COLO668 (cell line): Measurements from ENCODE around the gene PGF.

Experiments used
- DNase-seq: peaks from one replicate; lab custom pipeline; 2025; ENCODE audit not compliant: unreplicated experiment; lab: John Stamatoyannopoulos, UW

The PGF gene

DNA sequence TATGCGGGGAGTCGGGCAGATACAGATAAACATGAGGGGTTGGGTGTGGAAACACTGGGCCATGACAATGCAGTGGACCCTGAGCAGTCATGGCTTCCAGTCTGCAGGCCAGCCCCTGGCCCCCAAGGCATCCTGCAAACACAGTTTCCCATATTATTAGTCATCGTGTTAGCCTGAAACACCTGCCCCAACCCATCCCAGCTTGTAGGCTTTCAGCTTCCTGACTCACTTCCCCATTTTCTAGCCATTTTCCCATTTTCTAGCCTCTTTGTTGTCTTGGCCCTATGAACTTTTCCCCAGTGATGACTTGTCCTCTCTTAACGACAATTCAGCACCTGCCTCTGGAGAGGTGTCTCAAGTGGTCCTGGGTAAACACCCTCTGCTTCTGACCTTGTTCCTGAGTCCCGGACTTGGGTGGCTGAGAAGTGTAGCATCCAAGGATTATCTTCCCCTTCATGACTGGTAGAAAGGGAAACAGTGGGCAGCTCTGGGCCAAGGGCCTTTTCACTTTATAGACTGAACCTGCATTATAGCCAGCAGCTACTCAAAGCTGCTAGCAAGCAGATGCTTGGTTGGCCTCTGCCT lies 4.3 kb upstream of the PGF start:
- no peak for DNase-seq

DNA sequence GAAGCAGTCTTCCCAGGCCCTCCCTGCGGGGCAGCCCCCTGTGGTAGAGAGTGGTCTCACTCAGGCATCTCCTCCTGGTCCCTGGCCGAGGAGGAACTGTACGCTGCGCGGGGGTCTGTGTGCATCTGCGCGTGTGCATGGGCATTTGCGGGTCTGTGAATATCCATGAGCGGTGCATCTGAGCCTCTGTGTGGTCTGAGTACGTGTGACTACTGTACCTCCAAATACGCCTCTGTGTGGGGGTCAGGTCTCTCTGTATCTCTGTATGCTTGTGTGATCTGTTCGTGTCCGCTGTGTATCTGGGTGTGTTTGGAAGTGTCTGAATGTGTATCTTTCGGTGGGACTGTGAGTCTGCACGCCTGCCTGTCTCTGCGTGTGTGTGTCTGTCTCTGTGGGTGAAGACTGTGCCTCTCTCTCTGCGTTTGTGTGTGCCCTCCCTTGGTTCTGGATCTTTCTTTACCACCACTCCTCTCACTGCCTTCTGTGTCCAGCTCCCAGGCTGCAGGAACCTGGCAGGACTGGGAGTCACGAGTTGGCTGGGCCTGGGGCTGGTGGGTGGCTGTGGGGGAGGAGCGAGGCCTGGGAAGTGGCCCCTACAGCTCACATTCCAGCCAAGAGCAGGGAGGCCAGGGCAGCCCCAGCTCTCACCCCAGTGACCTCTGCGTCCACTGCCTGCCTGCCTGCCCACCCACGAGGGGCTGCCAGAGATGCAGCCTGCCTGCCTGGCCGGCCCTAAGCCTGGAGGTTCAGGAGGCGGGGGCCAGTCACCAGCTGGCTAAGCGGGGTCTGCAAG lies 1.1 kb upstream of the PGF start:
- no peak for DNase-seq

DNA sequence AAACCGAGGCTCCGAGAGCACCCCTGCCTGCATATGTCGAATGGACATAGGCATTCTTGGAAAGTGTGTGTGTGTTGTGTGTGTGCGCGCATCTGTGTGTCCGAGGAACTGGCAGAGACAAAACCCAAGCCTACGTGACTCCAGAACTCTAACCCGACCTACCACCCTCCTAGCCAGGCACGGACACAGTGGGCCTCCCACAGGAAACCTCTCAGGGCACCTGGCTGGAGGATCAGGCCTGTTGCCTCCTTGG lies 556 bp upstream of the PGF start:
- no peak for DNase-seq

DNA sequence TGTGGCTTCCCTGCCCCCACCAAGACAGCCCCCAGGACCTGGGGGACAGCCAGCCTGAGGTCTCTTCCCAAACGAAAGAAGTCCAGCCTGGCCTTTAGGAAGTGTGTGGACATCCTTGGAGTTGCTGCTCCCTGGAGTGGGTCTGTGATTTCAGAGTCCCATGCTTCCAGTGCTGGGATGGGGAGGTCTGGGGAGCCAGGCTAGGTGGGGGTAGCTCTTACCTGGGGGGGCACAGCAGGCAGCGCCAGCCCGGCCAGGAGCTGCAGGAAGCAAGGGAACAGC lies 509 bp downstream of the PGF start:
- no peak for DNase-seq

DNA sequence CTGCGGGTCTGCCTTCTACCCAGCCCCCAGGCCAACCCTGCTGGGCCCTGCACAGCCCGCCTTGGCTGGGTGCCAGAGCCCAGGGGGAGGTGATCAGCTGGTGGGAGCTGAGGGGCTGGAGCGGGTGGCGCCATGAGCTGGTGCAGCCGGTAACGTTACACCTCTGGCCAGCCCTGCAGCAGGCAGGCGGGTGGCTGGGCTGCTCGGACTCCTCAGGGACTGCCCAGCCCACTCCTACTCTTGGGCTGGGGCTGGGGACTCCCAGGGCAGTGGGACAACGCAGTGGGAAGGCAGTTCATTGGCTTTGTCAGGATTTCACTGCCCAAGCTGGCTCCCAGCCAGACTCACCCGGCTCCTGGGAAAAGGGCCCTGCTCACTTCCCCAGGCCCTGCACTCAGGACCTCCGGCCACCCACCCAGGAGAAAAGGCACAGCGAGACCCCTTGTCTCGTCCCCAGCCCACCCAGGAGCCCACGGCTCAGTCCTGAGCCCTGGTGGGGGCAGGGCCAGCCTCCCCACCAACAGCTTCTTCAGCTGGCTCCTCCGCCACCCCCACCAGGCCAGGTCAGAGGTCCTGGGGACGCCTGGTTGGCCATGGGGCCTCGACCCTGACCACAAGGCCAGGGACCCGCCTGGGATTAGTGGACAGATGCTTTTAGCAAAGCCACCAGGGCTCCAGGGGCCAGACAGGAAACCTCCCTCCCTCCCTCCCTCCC lies 1.0 kb downstream of the PGF start:
- peak; percentile 71 for DNase-seq

DNA sequence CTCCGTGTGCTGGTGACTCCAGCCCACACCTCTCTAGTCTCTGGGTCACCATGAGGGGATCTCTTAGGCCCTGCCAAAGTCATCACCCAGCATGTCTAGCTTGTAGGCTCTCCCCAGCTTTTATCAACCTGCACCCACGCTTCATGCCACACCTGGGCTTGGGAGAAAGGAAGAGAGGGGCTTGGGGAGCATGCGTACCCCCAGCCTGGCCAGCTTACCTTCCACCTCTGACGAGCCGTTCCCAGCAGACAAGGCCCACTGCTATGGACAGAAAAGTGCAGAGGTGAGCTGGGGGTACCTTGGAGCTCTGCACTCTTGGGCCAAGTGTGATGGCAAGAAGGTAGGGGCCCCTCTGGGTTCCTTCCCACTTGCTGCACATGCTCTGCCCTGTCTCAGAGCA lies 1.7 kb downstream of the PGF start:
- no peak for DNase-seq

DNA sequence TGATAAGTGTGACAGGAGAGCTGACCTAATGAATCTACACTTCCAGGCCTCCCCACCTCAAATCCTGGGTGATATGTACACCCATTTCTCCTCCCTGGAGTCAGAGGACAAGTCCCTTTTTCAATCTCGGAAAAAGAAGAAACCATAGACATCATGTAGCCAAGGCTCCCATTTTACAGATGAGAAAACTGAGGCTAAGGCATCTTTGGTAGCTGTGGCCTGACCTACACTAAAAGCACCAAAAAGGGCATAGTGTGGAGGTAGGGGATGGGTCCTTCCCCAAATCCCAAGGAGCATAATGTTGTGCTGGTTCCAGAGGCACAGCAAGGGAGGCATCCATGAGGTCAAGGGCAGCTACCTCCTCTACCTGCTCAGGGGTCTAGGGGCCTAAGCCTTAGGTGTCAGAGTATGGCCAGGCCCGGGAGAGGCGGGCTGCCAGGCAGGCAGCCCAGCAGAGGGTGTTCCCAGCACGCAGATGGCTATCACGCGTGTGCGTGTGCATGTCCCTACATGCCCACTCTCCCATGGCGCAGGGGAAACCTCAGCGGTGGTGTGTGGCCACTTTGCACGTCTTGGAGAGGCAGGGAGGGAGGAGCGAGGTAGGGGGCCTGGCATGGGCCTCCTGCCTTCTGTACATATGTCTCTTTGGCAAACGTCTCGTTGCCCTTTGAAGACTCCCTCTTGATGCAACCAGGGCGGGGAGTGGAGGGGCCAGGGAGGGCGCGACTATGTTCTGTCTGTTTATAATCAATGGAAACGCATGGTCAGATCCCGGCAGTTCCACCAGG lies 2.5 kb downstream of the PGF start:
- peak; percentile 25 for DNase-seq

DNA sequence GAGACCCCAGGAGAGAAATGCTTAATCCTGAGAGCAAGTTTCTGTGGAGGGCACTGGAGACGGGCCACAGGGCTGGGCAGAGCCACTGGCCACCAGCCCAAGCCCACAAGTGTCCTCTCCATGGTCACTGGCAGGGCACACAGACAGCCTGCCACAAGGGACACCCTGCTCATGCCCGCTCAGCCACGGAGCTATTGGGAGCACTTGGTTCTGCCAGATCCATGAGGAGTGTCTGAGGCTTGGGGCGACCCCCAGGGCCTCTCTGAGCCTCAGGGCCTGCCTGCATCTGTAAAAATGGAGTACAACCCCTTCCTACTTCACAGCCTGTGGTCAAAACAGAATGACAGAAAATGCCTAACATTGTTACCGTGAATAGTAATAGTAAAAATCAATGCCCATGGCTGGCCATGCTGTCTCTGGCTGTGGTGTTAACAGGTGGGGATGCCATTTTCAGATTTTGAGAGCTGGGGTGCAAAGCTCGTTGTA lies 3.2 kb downstream of the PGF start:
- DNase-seq, result no peak

DNA sequence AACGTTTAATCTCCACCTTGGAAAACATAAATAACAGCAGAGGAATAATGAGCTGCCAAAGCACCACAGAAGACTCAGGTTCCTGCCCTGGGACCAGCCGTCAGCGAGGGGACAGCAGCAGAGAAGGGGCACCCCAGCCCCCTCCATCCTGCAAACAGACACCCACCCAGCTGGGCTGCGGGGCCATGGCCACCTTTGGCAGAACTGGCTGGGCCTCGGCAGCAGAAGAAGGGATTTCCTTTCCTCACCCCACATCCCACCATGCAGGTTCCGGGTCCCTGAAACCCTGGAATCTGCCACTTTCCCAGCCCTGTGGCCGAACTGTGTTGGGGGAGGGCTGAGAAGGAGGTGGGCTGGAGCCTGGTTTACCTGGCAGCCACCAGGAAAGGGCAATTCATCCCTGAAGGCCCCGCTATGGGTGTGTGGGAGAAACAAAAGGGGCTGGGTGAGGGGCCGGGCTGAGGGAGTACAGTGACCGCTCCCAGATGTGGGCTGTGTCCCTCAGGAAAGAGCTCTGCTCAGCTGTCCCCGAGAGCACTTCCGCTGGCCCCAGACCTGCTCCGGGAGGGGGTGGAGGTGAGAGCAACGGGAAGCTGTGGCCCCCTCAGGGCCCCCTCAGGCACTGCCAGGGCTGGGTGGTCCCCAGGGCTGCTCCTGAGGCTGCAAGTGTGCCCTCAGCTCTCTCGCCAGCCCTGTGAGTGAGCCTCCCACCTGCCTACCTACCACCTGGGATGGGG lies 3.8 kb downstream of the PGF start:
- DNase-seq, result no peak

DNA sequence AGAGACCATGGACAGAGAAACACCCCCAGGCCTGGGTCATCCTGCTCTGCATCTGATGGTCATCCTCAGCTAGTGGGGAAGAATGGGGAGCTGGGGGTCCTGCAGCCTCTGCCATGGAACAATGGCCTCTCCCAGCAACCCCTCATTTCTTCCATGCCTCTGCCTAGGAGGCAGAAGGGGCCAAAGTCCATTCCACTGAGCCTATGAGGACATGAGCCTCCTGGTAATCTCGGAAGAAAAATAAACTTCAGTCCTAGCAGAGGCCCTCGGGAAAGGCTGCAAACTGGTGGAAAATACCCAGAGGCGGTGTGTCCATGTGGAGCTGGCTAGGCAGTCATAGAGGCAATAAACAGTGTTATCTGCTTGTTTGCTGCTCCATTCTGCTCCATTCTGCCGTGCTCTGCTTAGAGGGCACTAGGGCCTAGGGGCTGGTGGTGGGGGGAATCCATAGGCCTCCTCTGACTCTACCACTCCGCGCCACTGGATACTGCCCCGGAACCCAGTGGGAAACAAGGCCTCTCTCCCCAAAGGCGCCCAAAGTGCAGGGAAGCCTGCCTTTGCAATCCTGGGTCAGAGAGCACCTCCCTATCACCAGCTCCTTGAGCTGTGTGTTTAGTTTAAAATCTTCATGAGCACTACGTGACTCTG lies 4.5 kb downstream of the PGF start:
- DNase-seq, result no peak

DNA sequence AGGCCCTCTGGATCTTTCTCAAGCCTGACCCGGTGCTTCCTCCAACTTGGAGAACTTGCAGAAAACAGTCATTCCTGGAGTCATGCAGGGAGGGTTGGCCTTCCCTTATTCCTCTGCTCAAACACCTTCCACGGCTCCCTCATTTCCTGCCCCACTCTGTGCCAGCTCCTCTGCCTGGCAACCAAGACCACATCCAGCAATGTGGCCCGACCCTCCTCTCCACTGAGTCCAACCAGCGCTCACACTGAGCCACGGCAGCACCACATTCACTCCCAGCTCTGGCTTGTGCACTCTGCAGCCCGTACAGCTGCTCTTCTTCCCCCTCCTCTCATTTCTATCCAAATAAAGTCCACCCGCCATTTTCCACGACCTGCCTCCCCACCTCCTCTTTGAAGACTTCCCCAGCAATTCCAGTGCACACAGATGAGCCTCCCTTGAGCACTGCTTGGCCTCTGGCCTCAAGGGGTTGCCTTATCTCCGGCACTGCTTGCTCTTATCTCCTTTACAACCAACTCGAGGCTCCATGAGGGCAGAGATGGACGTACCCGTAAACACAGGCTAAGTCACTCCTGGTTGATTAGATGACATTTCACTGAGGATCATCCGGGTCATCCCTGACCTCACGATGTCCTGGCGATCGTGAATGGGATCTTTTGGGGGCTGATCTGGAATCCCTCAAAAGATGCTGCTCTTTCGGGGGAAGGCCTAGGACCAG lies 5.4 kb downstream of the PGF start:
- no peak for DNase-seq

DNA sequence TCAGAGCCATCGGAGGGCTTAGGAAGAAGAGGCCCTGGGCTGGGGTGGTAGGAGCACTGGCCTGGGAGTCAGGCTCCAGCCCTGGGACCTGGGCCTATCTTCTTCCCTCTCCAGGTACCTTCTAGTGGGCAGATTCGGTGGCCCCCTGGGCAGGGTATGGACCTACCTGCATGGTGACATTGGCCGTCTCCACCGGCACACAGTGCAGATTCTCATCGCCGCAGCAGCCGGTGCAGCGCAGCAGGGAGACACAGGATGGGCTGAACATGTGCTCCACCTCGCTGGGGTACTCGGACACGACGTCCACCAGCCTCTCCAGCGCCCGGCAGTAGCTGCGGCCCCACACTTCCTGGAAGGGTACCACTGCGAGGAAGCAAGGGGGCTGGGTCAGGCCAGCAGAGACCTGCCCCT lies 6.2 kb downstream of the PGF start:
- DNase-seq, result no peak

DNA sequence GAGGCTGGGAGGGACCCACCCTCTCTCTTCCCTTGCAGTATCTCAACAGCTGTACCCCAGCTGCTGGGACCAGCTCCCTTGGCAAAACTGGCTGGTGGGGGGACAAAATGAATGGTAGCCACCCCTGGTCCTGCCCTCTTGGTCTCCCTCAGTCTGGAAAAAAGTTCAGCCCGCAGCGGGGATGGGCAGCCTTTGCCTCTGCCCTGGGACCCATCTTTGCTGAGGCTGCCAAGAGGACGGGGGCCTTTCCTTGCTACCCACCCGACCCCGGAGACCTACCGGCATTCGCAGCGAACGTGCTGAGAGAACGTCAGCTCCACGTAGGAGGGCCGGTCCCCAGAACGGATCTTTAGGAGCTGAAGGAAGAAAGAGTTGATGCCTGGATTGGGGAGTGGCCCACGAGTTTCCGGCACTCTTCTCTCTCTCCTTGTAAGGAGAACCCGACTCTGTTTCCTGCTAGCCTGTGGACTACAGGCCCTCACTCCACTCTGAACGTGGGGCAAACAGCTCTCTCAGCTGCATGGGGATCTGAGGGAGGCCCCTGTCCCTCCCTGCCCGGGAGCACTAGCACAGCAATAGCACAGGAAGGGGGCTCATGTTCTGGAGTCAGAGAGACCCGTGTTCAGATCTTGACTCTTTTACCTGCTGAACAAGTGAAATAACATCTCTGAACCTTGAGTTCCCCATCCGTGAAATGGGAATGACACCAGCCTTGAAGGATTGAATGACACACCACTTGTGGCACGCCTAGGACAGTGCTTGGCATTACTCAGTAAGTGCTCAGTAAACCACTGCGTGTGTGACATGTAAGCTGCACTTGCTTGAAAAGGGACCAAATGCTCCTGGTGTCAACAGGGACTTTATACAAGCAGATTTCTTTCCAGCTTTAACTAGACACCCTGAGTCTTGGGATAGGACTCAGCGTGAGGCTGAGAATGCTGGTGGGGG lies 6.9 kb downstream of the PGF start:
- no peak for DNase-seq

DNA sequence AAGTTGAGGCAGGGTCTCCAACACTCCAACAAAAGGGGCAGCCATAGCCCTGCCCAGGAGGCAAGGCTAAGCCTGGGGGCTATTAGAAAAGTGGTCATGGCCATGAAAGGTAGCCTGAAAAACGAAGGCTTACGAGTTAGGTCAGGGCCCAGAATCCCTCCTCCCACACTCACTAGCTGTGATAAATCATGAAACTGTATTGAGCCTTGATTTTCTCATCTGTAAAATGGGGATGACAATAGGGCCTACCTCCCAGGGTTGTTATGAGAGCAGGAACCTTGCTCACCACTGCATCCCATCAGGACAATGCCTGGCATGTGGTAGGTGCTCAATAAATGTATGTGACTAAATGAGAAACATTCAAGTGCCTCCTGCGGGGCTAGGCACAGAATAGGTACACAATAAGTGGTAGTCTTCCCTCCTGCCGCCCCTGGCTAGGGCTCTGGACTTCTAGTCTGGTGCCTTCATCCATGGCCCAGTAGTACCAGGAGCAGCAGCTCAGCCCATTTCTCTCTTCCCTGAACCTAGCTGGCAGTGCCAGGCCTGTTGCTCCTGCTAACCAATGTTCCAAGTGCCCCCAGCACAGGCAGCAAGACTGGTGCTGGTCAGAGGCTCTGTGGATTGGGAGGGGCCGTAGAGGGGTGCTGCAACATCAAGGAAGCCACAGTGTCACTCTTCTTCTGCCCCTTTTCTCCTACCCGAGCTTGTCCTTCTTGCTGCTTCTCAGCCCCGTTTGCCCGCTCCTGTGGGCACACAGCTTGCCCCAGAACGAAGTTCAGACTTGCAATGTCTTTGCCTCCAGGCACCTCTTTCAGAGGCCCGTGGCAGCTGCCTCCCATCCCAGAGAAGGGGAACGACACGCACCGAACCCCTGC lies 7.8 kb downstream of the PGF start:
- no peak for DNase-seq

DNA sequence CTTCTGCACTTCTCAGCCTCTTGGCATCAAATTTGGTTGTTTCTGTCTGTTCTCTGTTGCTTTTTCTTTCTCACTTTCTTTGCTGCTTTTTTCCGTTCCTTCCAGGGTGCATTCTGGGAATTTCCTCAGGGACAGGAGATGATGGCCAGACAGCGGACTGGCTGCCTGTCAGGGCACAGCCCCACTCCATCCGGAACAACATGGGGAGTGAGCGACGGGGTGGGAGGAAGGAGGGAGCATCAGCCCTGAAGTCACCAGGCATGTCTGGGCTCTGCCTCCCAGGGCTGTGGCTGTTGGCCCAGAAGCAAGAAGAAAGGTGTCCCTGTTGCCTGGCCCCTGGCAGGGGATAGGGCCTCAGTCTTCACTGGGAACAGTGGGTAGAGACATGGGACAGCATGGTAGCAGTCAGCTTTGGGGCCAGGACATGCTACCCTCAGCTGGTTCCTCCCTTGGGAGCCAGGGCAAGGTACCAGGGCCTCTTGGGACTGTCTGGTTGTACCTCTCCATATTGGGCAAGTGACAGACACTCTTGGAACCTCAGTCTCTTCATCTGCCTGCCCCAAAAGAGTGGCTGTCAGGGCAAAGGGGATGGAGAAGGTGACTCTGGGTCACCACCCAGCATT lies 8.6 kb downstream of the PGF start:
- DNase-seq, result no peak

DNA sequence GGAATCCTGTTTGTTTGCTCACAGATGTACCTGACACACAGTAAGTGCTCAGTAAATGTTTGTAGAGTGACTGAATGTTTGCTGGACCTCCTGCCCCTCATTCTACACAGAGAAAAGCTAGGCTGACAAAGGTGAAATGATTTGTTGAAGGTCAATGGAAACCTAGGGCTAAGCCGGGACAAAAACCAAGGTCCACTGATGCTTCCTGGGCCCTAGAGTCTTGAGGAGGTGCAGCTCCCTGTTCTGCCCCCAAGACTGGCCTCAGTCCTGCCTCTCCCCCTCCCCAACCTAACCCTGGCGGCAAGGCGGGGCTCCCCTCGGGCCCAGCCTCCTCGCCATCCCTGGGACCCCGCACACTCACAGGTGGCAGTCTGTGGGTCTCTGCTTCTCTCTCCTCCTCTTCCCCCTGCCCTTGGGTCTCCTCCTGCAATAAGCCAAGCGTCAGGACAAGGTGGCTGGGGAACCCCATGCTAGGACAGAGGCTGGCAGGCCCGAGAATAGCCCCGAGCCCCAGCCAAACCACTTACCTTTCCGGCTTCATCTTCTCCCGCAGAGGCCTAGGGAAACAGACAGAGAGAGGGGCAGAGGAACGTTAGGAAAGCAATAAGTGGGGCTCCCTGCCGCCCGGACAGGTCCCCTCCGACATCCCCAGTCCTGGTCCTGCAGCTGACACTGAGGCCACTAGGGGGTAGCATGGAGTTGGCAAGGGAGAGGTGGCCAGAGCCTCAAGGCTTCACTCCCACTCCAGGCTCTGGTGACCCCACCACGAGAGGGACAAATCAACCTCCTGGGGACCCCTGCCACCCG lies 9.3 kb downstream of the PGF start:
- DNase-seq, result peak; percentile 80
